Pons (tissue), 1 donor: ENCODE results near the gene CAPN2.

ENCODE experiments used
- DNase-seq: peaks from one replicate; pipeline ENCODE4 v3.0.0-alpha.2; 2016; ENCODE audit warnings: low spot score

The CAPN2 gene

GRCh38 chr1:223712194-223712849 lies at the start of gene CAPN2:
Gene CAPN2 (plus strand): TSS chr1:223712539. CDS start chr1:223712641, 102 bp downstream.
- DNase-seq, result peak; percentile 51

DNA sequence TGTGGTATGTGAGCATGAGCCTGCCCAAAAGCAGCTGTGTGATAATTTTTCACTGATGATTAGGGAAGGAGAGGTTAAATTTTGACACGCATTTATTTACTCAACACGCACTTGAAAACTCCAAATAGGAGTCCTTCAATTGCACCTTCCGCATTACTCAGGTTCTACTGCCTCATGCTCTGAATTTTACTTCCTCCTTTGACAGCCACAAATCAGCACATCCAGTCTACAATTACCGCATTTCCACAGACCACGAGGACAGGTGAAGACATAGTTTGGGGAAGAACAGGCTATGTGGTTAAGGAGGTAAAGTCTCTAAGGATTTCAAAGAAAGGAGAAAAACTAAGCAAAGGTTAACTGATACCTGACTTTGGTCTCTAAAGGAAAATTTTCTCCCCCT lies 49.4 kb upstream of the CAPN2 start:
- DNase-seq, result no peak

GRCh38 chr1:223664106-223664505 lies 48.2 kb upstream of the CAPN2 start:
- no peak for DNase-seq

GRCh38 chr1:223665592-223666312 lies 46.6 kb upstream of the CAPN2 start, which contains the start of gene CAPN8:
Gene CAPN8 (minus strand): TSS chr1:223665701. CDS start chr1:223665646, 55 bp downstream.
- no peak for DNase-seq

DNA sequence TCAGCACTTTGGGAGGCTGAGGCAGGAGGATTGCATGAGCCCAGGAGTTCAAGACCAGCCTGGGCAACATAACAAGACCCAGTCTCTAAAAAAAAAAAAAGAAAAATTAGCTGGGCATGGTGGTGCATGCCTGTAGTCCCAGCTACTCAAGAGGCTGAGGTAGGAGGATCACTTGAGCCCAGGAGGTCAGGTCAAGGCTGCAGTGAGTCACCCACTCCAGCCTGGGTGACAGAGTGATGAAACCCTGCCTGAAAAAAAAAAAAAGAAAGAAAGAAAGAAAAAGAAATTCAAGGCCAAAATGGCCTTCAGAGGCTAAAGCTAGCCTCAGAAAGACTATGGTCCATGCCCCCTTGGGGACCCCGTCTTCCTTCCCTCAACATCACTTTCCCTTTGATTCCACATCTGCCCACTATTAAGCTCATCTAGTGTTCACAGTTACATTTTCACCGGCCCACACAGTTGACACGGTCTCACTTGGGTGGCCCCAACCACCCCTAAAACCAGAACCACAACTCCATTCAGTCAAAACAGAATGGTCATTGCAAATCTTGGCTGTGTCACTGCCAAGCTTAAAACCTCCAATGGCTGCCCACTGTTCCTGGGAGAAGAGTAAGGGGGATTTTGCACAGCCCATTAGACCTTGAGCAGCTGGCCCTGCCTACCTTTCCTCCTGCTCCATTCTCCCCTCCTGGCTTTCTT lies 44.7 kb upstream of the CAPN2 start:
- no peak for DNase-seq

DNA sequence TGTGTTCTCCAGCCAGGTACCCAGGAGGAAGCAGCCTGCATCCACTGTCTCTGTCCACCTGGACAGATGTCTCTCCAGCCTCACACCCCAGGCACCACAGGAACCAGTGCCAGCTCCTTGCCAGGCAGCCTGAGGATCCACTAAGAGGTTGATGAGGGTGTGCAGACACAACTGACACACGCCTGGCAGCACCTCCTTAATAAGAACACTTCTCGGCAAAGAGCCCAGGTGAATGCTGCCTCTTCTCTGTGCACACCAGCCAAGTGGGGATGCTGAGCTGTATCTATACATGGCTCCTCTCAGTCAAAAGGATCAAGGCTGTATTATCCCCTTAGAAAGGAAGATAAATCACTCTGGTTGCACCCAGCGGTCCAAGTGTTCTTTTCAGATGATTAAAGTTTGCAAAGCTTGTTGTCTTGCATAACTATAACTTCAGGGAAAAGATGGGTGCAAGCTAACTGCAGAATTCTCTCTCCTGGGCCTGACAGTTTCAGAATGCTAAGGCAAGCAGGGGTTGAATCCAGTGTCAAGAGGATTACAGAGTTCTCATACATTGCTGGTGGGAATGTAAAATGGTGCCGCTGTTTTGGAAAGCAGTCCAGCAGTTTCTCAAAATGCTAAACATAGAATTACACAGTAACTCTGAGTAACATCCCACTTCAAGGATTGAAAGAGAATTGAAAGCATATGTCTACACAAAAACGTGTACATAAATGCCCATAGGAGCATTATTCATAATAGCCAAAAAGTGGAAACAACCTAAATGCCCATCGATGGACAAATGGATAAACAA lies 43.1 kb upstream of the CAPN2 start:
- no peak for DNase-seq

DNA sequence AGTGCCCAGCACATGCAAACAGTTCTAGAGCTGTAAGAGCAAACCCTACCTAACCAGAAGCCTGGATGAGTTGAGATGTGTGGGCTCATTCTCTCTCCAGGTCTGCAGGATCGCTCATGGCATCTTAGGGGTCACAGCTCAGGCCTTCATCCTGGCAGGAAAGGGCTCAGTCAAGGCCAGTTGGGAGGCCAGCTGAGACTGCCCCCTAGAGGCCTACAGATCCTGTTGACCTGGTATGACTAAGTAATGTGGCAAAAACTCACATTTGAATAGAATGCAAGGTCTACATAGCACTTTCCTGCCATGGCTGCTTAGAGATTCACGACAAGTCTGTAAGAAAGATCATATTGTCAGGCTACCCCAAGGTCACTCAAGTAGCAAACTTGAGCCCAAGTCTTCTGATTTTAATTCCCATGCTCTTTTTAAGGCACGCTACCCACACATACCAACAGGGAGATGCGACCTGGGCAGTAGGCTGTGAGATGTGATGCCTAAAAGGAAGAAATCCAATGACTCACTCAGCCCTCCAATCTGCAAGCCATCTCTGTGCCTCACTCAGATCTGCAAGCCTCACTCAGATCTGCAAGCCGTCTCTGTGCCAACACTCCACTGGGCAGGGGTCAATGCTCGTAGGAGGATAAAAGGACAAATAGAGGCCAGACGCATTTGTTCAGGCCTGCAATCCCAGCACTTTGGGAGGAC lies 41.7 kb upstream of the CAPN2 start:
- DNase-seq, result peak; percentile 27

GRCh38 chr1:223674119-223674890 lies 38.0 kb upstream of the CAPN2 start:
- DNase-seq, result no peak

- no peak for DNase-seq
Observed at GRCh38 chr1:223678841-223679240, 33.5 kb upstream of the CAPN2 start.

- no peak for DNase-seq
Observed at GRCh38 chr1:223680188-223680587, 32.2 kb upstream of the CAPN2 start.

- DNase-seq, result no peak
Observed at GRCh38 chr1:223682502-223682901, 29.8 kb upstream of the CAPN2 start.

DNA sequence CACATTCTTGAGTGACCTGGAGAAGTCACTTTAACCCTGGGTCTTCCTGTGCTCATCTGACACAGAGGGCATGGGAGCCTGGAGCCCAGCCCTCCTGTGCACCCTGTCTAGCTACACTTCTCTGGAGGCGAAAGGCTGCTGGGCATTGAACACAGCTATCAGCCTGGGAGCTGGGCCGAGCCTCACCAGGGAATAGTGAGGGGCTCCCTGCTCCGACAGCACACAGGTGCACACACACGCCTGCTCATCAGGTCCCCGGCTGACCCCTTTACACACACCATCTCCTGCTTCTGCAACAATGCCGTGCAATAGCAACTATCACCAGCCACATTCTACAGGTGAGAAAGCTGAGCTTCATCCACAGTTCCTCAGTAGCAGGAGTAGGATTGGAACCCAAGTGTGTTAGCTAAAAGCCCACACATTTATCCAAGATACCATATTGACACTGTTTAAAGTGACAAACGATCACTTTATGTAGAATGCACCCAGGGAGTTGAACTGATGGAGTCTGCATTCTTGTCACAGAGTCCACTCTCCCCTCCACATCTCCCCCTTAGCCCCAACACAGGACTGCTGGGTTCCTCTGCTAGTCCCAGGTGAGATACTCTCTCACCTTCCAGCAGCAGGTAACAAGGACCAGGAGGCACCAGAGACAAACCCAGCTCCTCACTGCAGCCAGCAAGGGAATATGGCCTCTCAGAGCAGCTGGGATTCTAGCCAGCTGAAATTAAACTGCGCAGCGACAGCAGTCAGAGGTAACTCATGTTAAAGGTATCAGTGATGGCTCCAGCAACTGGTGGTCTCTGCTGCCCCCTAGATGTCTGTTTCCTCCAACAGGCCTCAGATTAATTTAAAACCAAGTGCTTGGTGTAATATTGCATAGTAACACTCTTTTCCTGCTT lies 28.5 kb upstream of the CAPN2 start:
- DNase-seq, result peak; percentile 26

DNA sequence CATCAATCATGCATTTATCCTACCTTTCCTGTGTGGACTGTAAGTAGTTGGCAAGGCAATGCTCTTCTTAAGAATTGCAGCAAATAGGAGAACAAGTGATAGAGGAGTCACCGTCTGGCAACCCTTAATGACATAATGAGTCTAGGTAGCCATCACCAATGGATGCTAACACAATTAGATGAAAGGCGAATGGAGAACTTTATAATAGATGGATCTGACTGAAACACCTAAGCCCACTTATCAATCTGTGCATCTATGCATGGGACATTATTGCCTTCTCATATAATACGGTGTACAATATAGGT lies 27.9 kb upstream of the CAPN2 start:
- DNase-seq, result no peak

DNA sequence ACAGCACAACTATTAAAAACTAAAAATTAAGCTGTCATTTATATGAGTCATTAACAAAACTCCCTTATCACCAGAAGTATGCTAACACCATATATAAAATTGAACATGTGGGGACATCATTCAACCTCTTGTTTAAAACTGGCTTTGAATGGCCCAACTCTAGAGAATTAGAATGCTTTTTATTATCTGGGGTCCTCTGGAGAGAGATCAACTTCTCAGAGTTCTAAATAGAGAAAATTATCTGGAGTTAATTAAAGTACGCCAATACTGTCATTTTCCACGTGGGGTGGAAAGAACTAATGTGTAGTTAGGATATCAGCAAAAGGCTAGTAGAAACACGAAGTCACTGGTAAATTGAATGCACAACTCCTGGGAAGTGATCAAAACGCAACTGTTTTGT lies 21.2 kb upstream of the CAPN2 start:
- no peak for DNase-seq

GRCh38 chr1:223695014-223695548 lies 17.3 kb upstream of the CAPN2 start:
- DNase-seq, result no peak

DNA sequence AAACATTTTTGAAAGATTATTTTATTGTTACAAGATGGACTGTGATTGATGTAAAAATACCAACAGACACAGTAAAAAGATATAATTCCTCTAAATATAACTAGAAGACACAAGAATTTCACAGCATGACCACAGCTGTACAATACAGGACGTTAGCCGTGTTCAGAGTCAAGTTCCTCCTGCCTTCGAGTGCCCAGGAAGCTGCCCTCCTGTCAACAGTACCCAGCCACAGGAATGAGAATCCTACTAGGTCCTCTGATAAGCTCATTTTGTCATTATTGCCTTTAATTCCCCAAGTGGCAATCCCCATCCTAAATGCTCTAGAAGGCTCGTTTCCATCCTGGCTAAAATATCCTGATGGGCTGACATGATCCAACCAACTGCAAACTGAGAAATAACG lies 16.4 kb upstream of the CAPN2 start:
- no peak for DNase-seq

- DNase-seq, result no peak
Observed at GRCh38 chr1:223700388-223700918, 11.9 kb upstream of the CAPN2 start.

DNA sequence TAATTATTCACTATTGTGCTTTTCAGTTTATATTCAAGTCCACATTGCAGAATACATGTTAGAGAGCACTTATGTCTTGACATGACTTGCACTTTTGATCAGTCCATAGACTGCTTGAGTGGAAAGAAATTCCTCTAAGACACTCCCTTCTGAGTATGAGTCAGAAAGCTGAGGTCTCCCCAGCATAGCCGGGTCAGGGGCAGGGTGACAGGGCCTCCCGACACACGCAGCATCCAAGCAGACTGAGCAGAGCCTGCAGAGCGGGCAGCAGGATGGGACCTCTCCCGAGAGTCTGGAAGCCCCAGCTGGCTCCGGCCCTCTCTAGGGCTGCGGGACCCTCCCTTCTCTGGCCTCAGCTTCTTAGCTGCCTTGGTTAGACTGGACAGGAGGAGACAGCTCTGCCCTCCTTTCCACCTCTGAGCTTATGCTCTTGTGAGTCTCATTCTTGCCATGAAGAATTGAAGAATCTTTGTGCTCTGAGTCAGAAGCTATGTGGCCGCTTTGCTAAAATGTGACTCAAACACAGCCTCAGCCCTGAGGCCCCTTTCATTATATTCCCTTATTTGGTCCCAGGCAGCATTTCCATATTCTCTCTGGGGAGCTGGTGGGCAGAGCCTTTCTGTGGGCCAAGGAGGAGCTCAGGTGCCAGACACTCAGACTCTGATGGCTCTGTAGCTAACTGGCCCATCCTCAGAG lies 11.2 kb upstream of the CAPN2 start:
- no peak for DNase-seq
